ENCODE results near the gene RTL1.

RTL1 gene

GRCh38 chr14:100841066-100841760 lies 62.3 kb downstream of the RTL1 start:
- in situ Hi-C loops (cut with HindIII; ENCODE audit: low pct_ligation_motif_present, low pct_unique_long_range_greater_than_20kb, low sequenced_read_pairs) = no loop called here
- no peak for DNase-seq

- in situ Hi-C loops (cut with HindIII; ENCODE audit: low pct_ligation_motif_present, low pct_unique_long_range_greater_than_20kb, low sequenced_read_pairs) = no loop called here
- DNase-seq = no peak
Measured at GRCh38 chr14:100840286-100841065, 63.0 kb downstream of the RTL1 start.

GRCh38 chr14:100839681-100840111 lies 63.8 kb downstream of the RTL1 start:
- in situ Hi-C loops (cut with HindIII; ENCODE audit: low pct_ligation_motif_present, low pct_unique_long_range_greater_than_20kb, low sequenced_read_pairs) = no loop called here
- DNase-seq = no peak

- no peak for DNase-seq
- in situ Hi-C loops (cut with HindIII; ENCODE audit: low pct_ligation_motif_present, low pct_unique_long_range_greater_than_20kb, low sequenced_read_pairs) = no loop called here
Measured at GRCh38 chr14:100839315-100839585, 64.3 kb downstream of the RTL1 start.

- DNase-seq = no peak
- in situ Hi-C loops (cut with HindIII; ENCODE audit: low pct_ligation_motif_present, low pct_unique_long_range_greater_than_20kb, low sequenced_read_pairs) = no loop called here
Measured at GRCh38 chr14:100838493-100839314, 64.8 kb downstream of the RTL1 start.

- no peak for DNase-seq
- in situ Hi-C loops (cut with HindIII; ENCODE audit: low pct_ligation_motif_present, low pct_unique_long_range_greater_than_20kb, low sequenced_read_pairs) = no loop called here
Measured at GRCh38 chr14:100837805-100838350, 65.6 kb downstream of the RTL1 start.

- in situ Hi-C loops (cut with HindIII; ENCODE audit: low pct_ligation_motif_present, low pct_unique_long_range_greater_than_20kb, low sequenced_read_pairs) = no loop called here
- DNase-seq = no peak
Measured at GRCh38 chr14:100836941-100837804, 66.3 kb downstream of the RTL1 start.

GRCh38 chr14:100836311-100836805 lies 67.2 kb downstream of the RTL1 start:
- in situ Hi-C loops (cut with HindIII; ENCODE audit: low pct_ligation_motif_present, low pct_unique_long_range_greater_than_20kb, low sequenced_read_pairs) = no loop called here
- DNase-seq = no peak

GRCh38 chr14:100835548-100836310 lies 67.8 kb downstream of the RTL1 start:
- no peak for DNase-seq
- in situ Hi-C loops (cut with HindIII; ENCODE audit: low pct_ligation_motif_present, low pct_unique_long_range_greater_than_20kb, low sequenced_read_pairs) = no loop called here

- no peak for DNase-seq
- in situ Hi-C loops (cut with HindIII; ENCODE audit: low pct_ligation_motif_present, low pct_unique_long_range_greater_than_20kb, low sequenced_read_pairs) = no loop called here
Measured at GRCh38 chr14:100834794-100835547, 68.6 kb downstream of the RTL1 start.

GRCh38 chr14:100834082-100834793 lies 69.3 kb downstream of the RTL1 start:
- in situ Hi-C loops (cut with HindIII; ENCODE audit: low pct_ligation_motif_present, low pct_unique_long_range_greater_than_20kb, low sequenced_read_pairs) = no loop called here
- no peak for DNase-seq

- in situ Hi-C loops (cut with HindIII; ENCODE audit: low pct_ligation_motif_present, low pct_unique_long_range_greater_than_20kb, low sequenced_read_pairs) = no loop called here
- no peak for DNase-seq
Measured at GRCh38 chr14:100832311-100832960, 71.1 kb downstream of the RTL1 start.

- in situ Hi-C loops (cut with HindIII; ENCODE audit: low pct_ligation_motif_present, low pct_unique_long_range_greater_than_20kb, low sequenced_read_pairs) = no loop called here
- no peak for DNase-seq
Measured at GRCh38 chr14:100830681-100831080, 72.8 kb downstream of the RTL1 start.

All from ACHN (cell line).